Measurements from ENCODE around the gene CELSR3. TPM values are rescaled to one million over a fixed set of nuclear protein-coding genes. Genes with fewer than 3 reads are reported as not detected.

CELSR3 gene
- total RNA-seq, 1 experiment from 2014 or later = 1.1 TPM

GRCh38 chr3:48685293-48685602 lies 22.6 kb upstream of the CELSR3 start:
- peak overlapping the region; percentile 96 for H3K4me2 ChIP-seq (ENCODE audit: low read length)
- no peaks in the 10 kb centered on the region for H3K27me3 ChIP-seq (ENCODE audit: low read length)
- DNase-seq (no peak), ATAC-seq (no peak)
- peaks cover 4% of the 10 kb centered on the region for H3F3A ChIP-seq (ENCODE audit: low read length, unreplicated experiment)
- 0 out of 2 replicates have a peak, but pooled peaks cover 7% of the 10 kb centered on the region for H4K20me1 ChIP-seq (ENCODE audit: low read length)
- no TSS peak for BruUV-seq (replicated peaks)
- peaks cover 46% of the 10 kb centered on the region for H3K36me3 ChIP-seq (ENCODE audit: low read depth, low read length)
- ChIA-PET CTCF (interaction anchor here (0.6 to 1.3 kb wide), 5 partner anchors 21 to 162 kb away, joined by 3 to 10 read pairs (median 5); no protein-coding TSS in a partner anchor), POLR2A (ENCODE audit: unreplicated experiment) (no interaction called here)
- H2AFZ ChIP-seq (ENCODE audit: low read length) = peak overlapping the region; percentile 81
- TF ChIP-seq EZH2 (IDR thresholded peaks at IDR 0.05; ENCODE audit: low read length, unreplicated experiment) (no peak), CTCF (conservative IDR thresholded peaks at IDR 0.05; ENCODE audit: low read depth, low read length) (no peak), EZH2phosphoT487 (IDR thresholded peaks at IDR 0.05; ENCODE audit: borderline replicate concordance, low read length) (no peak)
- H3K9ac ChIP-seq (ENCODE audit: low read length) = peak overlapping the region; percentile 92
- H3K4me1 ChIP-seq (ENCODE audit: insufficient read depth, low read length) = peaks cover 20% of the 10 kb centered on the region
- no peaks in the 10 kb centered on the region for H3K9me2 ChIP-seq (replicated peaks; ENCODE audit: low read length)
- peak overlapping the region; percentile 90 for H3K4me3 ChIP-seq (ENCODE audit: low read length)
- peaks cover 30% of the 10 kb centered on the region for H3K79me2 ChIP-seq (ENCODE audit: low read length)
- H3K9me3 ChIP-seq (ENCODE audit: low read length) = no peaks in the 10 kb centered on the region
- H3K27ac ChIP-seq (ENCODE audit: low read length) = peak overlapping the region; percentile 51
- intact Hi-C loops (cut with micrococcal nuclease) = loop anchor here (1.0 to 2.0 kb wide), 3 partner anchors 50 to 220 kb away; partner anchors contain the start of gene SLC26A6

- Histone ChIP-seq H3K27ac (ENCODE audit: low read length) (no peak overlapping the region), H3F3A (ENCODE audit: low read length, unreplicated experiment) (peaks cover 4% of the 10 kb centered on the region), H3K27me3 (ENCODE audit: low read length) (no peaks in the 10 kb centered on the region), H3K9me3 (ENCODE audit: low read length) (no peaks in the 10 kb centered on the region), H3K4me2 (ENCODE audit: low read length) (peak overlapping the region; percentile 96), H3K9me2 (replicated peaks; ENCODE audit: low read length) (no peaks in the 10 kb centered on the region), H3K79me2 (ENCODE audit: low read length) (peaks cover 30% of the 10 kb centered on the region), H3K36me3 (ENCODE audit: low read depth, low read length) (peaks cover 42% of the 10 kb centered on the region), H3K9ac (ENCODE audit: low read length) (peak overlapping the region; percentile 92; the same call in 1 of the 2 replicates), H4K20me1 (ENCODE audit: low read length) (0 out of 2 replicates have a peak, but pooled peaks cover 7% of the 10 kb centered on the region), H2AFZ (ENCODE audit: low read length) (no peak overlapping the region), H3K4me3 (ENCODE audit: low read length) (peak overlapping the region; percentile 90), H3K4me1 (ENCODE audit: insufficient read depth, low read length) (peaks cover 20% of the 10 kb centered on the region)
- ChIA-PET CTCF (interaction anchor here (0.6 to 1.3 kb wide), 3 partner anchors 20 to 81 kb away, joined by 3 to 10 read pairs (median 9); no protein-coding TSS in a partner anchor), POLR2A (ENCODE audit: unreplicated experiment) (interaction anchor here (0.7 kb wide), 1 partner anchor 284 kb away, joined by 3 read pairs; no protein-coding TSS in a partner anchor)
- intact Hi-C loops (cut with micrococcal nuclease) = loop anchor here (1.0 to 5.0 kb wide), 4 partner anchors 50 to 219 kb away; partner anchors contain the start of genes SLC26A6 and UCN2
- no peak for ATAC-seq
- TF ChIP-seq EZH2 (IDR thresholded peaks at IDR 0.05; ENCODE audit: low read length, unreplicated experiment) (no peak), EZH2phosphoT487 (IDR thresholded peaks at IDR 0.05; ENCODE audit: borderline replicate concordance, low read length) (no peak), CTCF (conservative IDR thresholded peaks at IDR 0.05; ENCODE audit: low read depth, low read length) (no peak)
- BruUV-seq (replicated peaks) = TSS peak; percentile 20
- DNase-seq = no peak
These were observed 21.9 kb upstream of the CELSR3 start for GRCh38 chr3:48684480-48685143.

- Histone ChIP-seq H3K9me2 (replicated peaks; ENCODE audit: low read length) (no peaks in the 10 kb centered on the region), H3K36me3 (ENCODE audit: low read depth, low read length) (peaks cover 42% of the 10 kb centered on the region), H3K27ac (ENCODE audit: low read length) (no peak overlapping the region), H2AFZ (ENCODE audit: low read length) (no peak overlapping the region), H4K20me1 (ENCODE audit: low read length) (0 out of 2 replicates have a peak, but pooled peaks cover 7% of the 10 kb centered on the region), H3K27me3 (ENCODE audit: low read length) (no peaks in the 10 kb centered on the region), H3K4me3 (ENCODE audit: low read length) (peak overlapping the region; percentile 90), H3K9me3 (ENCODE audit: low read length) (no peaks in the 10 kb centered on the region), H3K9ac (ENCODE audit: low read length) (no peak overlapping the region), H3K4me1 (ENCODE audit: insufficient read depth, low read length) (peaks cover 20% of the 10 kb centered on the region), H3K4me2 (ENCODE audit: low read length) (peak overlapping the region; percentile 96), H3F3A (ENCODE audit: low read length, unreplicated experiment) (peaks cover 4% of the 10 kb centered on the region), H3K79me2 (ENCODE audit: low read length) (peaks cover 30% of the 10 kb centered on the region)
- DNase-seq (no peak), ATAC-seq (no peak)
- POLR2A ChIA-PET (ENCODE audit: unreplicated experiment) = no interaction called here
- intact Hi-C loops (cut with micrococcal nuclease) = loop anchor here (2.0 to 5.0 kb wide), 2 partner anchors 49 to 122 kb away; partner anchors contain the start of genes SLC26A6 and UCN2
- TF ChIP-seq CTCF (conservative IDR thresholded peaks at IDR 0.05; ENCODE audit: low read depth, low read length) = no peak
- no peak for TF ChIP-seq EZH2phosphoT487 (IDR thresholded peaks at IDR 0.05; ENCODE audit: borderline replicate concordance, low read length)
- no peak for TF ChIP-seq EZH2 (IDR thresholded peaks at IDR 0.05; ENCODE audit: low read length, unreplicated experiment)
- BruUV-seq (replicated peaks) = no TSS peak
- CTCF ChIA-PET = interaction anchor here (1.3 kb wide), 1 partner anchor 82 kb away, joined by 10 read pairs; no protein-coding TSS in a partner anchor
These were observed 21.3 kb upstream of the CELSR3 start for GRCh38 chr3:48684054-48684349.

Measured in PC-3 (cell line).